Left kidney (tissue), 8 donors: ENCODE data around the gene HDAC3. TPM values are rescaled to one million over a fixed set of nuclear protein-coding genes. Genes with fewer than 3 reads are reported as not detected.

ENCODE experiments used
- DNase-seq: peaks from one replicate; pipeline ENCODE4 v3.0.0-alpha.2; 2013
- long read RNA-seq, 8 donors: transcript quantifications; one replicate each; lab custom pipeline, GENCODE V29; 2026
- polyA plus RNA-seq: library from polyadenylated mRNA; unstranded; fragments of 120-200 nt; gene quantifications from one replicate; pipeline ENCODE4 v1.2.1, GENCODE V29; 2013; ENCODE audit not compliant: insufficient read length

The HDAC3 gene
- 122 TPM for polyA plus RNA-seq
- long read RNA-seq, donor 1, transcript HDAC3-201 (15 exons, 1,959 nt), result major isoform, 18 of 40 reads
- long read RNA-seq, donor 1, partial matches to known transcripts, result 12 of 40 reads
- long read RNA-seq, donor 1, other reads (novel, unspliced or antisense), result 5 of 40 reads
- long read RNA-seq, donor 2, transcript HDAC3-213 (2 exons, 830 nt), result minor isoform, 5 of 25 reads
- long read RNA-seq, donor 2, transcript HDAC3-201 (15 exons, 1,959 nt), result major isoform, 13 of 25 reads
- long read RNA-seq, donor 2, partial matches to known transcripts, result 5 of 25 reads
- long read RNA-seq, donor 2, other reads (novel, unspliced or antisense), result 0 of 25 reads
- long read RNA-seq, donor 3, transcript HDAC3-201 (15 exons, 1,959 nt), result major isoform, 5 of 15 reads
- long read RNA-seq, donor 3, partial matches to known transcripts, result 7 of 15 reads
- long read RNA-seq, donor 3, other reads (novel, unspliced or antisense), result 0 of 15 reads
- long read RNA-seq, donor 4, partial matches to known transcripts, result 0 of 3 reads
- long read RNA-seq, donor 4, other reads (novel, unspliced or antisense), result 0 of 3 reads
- long read RNA-seq, donor 5, transcript HDAC3-201 (15 exons, 1,959 nt), result major isoform, 17 of 26 reads
- long read RNA-seq, donor 5, partial matches to known transcripts, result 5 of 26 reads
- long read RNA-seq, donor 5, other reads (novel, unspliced or antisense), result 0 of 26 reads
- long read RNA-seq, donor 6, transcript HDAC3-201 (15 exons, 1,959 nt), result major isoform, 24 of 44 reads
- long read RNA-seq, donor 6, partial matches to known transcripts, result 19 of 44 reads
- long read RNA-seq, donor 6, other reads (novel, unspliced or antisense), result 0 of 44 reads
- long read RNA-seq, donor 7, transcript HDAC3-213 (2 exons, 830 nt), result minor isoform, 7 of 58 reads
- long read RNA-seq, donor 7, transcript HDAC3-201 (15 exons, 1,959 nt), result major isoform, 33 of 58 reads
- long read RNA-seq, donor 7, partial matches to known transcripts, result 17 of 58 reads
- long read RNA-seq, donor 7, other reads (novel, unspliced or antisense), result 0 of 58 reads
- long read RNA-seq, donor 8, transcript HDAC3-201 (15 exons, 1,959 nt), result major isoform, 10 of 15 reads
- long read RNA-seq, donor 8, partial matches to known transcripts, result 0 of 15 reads
- long read RNA-seq, donor 8, other reads (novel, unspliced or antisense), result 0 of 15 reads

- DNase-seq, result peak; percentile 87
Observed at GRCh38 chr5:141636413-141637122, at the start of gene HDAC3, which contains the start of gene RELL2. HDAC3 (minus strand) TSS chr5:141636849; CDS start chr5:141636790, 59 bp downstream. RELL2 (plus strand) TSS chr5:141636997; CDS start chr5:141638226, 1,229 bp downstream.

GRCh38 chr5:141685591-141685990, 48.9 kb upstream of the HDAC3 start:
- DNase-seq, result no peak

GRCh38 chr5:141683596-141684141, 47.0 kb upstream of the HDAC3 start:
- no peak for DNase-seq

GRCh38 chr5:141681695-141682641, 45.3 kb upstream of the HDAC3 start, which contains the start of gene ARAP3:
ARAP3 (minus strand) TSS chr5:141682230; CDS start chr5:141680486, 1,744 bp downstream.
- DNase-seq, result no peak

- DNase-seq, result no peak
Observed at GRCh38 chr5:141681295-141681694, 44.6 kb upstream of the HDAC3 start.

GRCh38 chr5:141680751-141681201, 44.1 kb upstream of the HDAC3 start:
- no peak for DNase-seq

- no peak for DNase-seq
Observed at GRCh38 chr5:141680178-141680577, 43.5 kb upstream of the HDAC3 start.

GRCh38 chr5:141677415-141677814, 40.8 kb upstream of the HDAC3 start:
- DNase-seq, result no peak

- DNase-seq, result no peak
Observed at GRCh38 chr5:141675672-141676071, 39.0 kb upstream of the HDAC3 start.

- DNase-seq, result no peak
Observed at GRCh38 chr5:141674747-141675146, 38.1 kb upstream of the HDAC3 start.

GRCh38 chr5:141672841-141673813, 36.5 kb upstream of the HDAC3 start:
- peak; percentile 46 for DNase-seq

GRCh38 chr5:141672071-141672840, 35.6 kb upstream of the HDAC3 start:
- DNase-seq, result no peak

GRCh38 chr5:141669520-141669919, 32.9 kb upstream of the HDAC3 start:
- no peak for DNase-seq

- no peak for DNase-seq
Observed at GRCh38 chr5:141668601-141669265, 32.1 kb upstream of the HDAC3 start.

GRCh38 chr5:141665995-141666940, 29.6 kb upstream of the HDAC3 start:
- DNase-seq, result no peak
